HL-60/S4 (cell line): Measurements from ENCODE around the gene CFLAR.

Experiments used
- in situ Hi-C: fragments of 300-500 bp; cut with MboI; formaldehyde crosslinking; loops from 2 replicates; pipeline ENCODE4 v1.14.3; 2022; ENCODE audit warnings: low sequenced_read_pairs

Gene CFLAR

GRCh38 chr2:201174687-201175086 is 58.7 kb downstream of the CFLAR start:
- in situ Hi-C loops: loop anchor here (5.0 to 25.0 kb wide), 2 partner anchors 267 to 462 kb away; no protein-coding TSS in a partner anchor

- in situ Hi-C loops: loop anchor here (5.0 to 25.0 kb wide), 2 partner anchors 269 to 464 kb away; no protein-coding TSS in a partner anchor
Measured at GRCh38 chr2:201176081-201176481, 60.1 kb downstream of the CFLAR start.

- in situ Hi-C loops: loop anchor here (5.0 to 25.0 kb wide), 2 partner anchors 52 to 468 kb away; no protein-coding TSS in a partner anchor
Measured at GRCh38 chr2:201180010-201180409, 64.0 kb downstream of the CFLAR start.

- in situ Hi-C loops: loop anchor here (5.0 to 25.0 kb wide), 2 partner anchors 49 to 471 kb away; no protein-coding TSS in a partner anchor
Measured at GRCh38 chr2:201182650-201183364, 66.8 kb downstream of the CFLAR start, which contains the start of gene CASP10. TSS of gene CASP10 (plus strand) at chr2:201183141. CDS start at chr2:201185778, 2,637 bp downstream.

GRCh38 chr2:201183365-201183727 is 67.4 kb downstream of the CFLAR start:
- in situ Hi-C loops: loop anchor here (5.0 to 25.0 kb wide), 2 partner anchors 49 to 471 kb away; no protein-coding TSS in a partner anchor

- in situ Hi-C loops: loop anchor here (5.0 to 25.0 kb wide), 2 partner anchors 48 to 472 kb away; no protein-coding TSS in a partner anchor
Measured at GRCh38 chr2:201183835-201184234, 67.9 kb downstream of the CFLAR start.

GRCh38 chr2:201184248-201184647 is 68.3 kb downstream of the CFLAR start:
- in situ Hi-C loops: loop anchor here (5.0 to 25.0 kb wide), 2 partner anchors 48 to 472 kb away; no protein-coding TSS in a partner anchor

- in situ Hi-C loops: loop anchor here (25.0 kb wide), 1 partner anchor 474 kb away; no protein-coding TSS in a partner anchor
Measured at GRCh38 chr2:201185863-201186262, 69.9 kb downstream of the CFLAR start.

- in situ Hi-C loops: loop anchor here (25.0 kb wide), 1 partner anchor 475 kb away; no protein-coding TSS in a partner anchor
Measured at GRCh38 chr2:201186982-201187381, 71.0 kb downstream of the CFLAR start.

GRCh38 chr2:201188449-201188848 is 72.5 kb downstream of the CFLAR start:
- in situ Hi-C loops: loop anchor here (25.0 kb wide), 1 partner anchor 476 kb away; no protein-coding TSS in a partner anchor

GRCh38 chr2:201191132-201191875 is 75.3 kb downstream of the CFLAR start:
- in situ Hi-C loops: loop anchor here (25.0 kb wide), 1 partner anchor 479 kb away; no protein-coding TSS in a partner anchor

- in situ Hi-C loops: loop anchor here (25.0 kb wide), 1 partner anchor 482 kb away; no protein-coding TSS in a partner anchor
Measured at GRCh38 chr2:201194097-201194496, 78.1 kb downstream of the CFLAR start.

GRCh38 chr2:201195331-201195730 is 79.4 kb downstream of the CFLAR start:
- in situ Hi-C loops: loop anchor here (25.0 kb wide), 1 partner anchor 483 kb away; no protein-coding TSS in a partner anchor

- in situ Hi-C loops: loop anchor here (25.0 kb wide), 1 partner anchor 484 kb away; no protein-coding TSS in a partner anchor
Measured at GRCh38 chr2:201196003-201196402, 80.0 kb downstream of the CFLAR start.

- in situ Hi-C loops: loop anchor here (25.0 kb wide), 1 partner anchor 485 kb away; no protein-coding TSS in a partner anchor
Measured at GRCh38 chr2:201196803-201197202, 80.8 kb downstream of the CFLAR start.

GRCh38 chr2:201197781-201198180 is 81.8 kb downstream of the CFLAR start:
- in situ Hi-C loops: loop anchor here (25.0 kb wide), 1 partner anchor 485 kb away; no protein-coding TSS in a partner anchor

- in situ Hi-C loops: loop anchor here (25.0 kb wide), 1 partner anchor 488 kb away; no protein-coding TSS in a partner anchor
Measured at GRCh38 chr2:201199847-201200246, 83.9 kb downstream of the CFLAR start.

GRCh38 chr2:201200345-201200744 is 84.4 kb downstream of the CFLAR start:
- in situ Hi-C loops: no loop called here

- in situ Hi-C loops: no loop called here
Measured at GRCh38 chr2:201201371-201201770, 85.4 kb downstream of the CFLAR start.

- in situ Hi-C loops: no loop called here
Measured at GRCh38 chr2:201203916-201204654, 88.1 kb downstream of the CFLAR start.
